Coronary artery (tissue), 2 donors: ENCODE results near the gene EIF2B2.

Experiments used
- DNase-seq: peaks from one replicate; pipeline ENCODE4 v3.0.0-alpha.2; 2017; ENCODE audit warnings: low spot score
- H3K27ac ChIP-seq, 2 donors: fragments of 200-600 bp; sonication (generic); one replicate each; pipeline ENCODE4 v1.5.1; 2016 to 2019
- H3K4me3 ChIP-seq: fragments of 200-600 bp; sonication (generic); 2 replicates; pipeline ENCODE4 v1.5.1; 2016; ENCODE audit warnings: mild to moderate bottlenecking, moderate library complexity
- CTCF ChIP-seq: fragments of 200-600 bp; sonication (generic); IDR thresholded peaks from one replicate; pipeline ENCODE4 v1.5.1; 2019; ENCODE audit warnings: antibody characterized with exemption

Gene EIF2B2

GRCh38 chr14:74978416-74978947 lies 24.2 kb upstream of the EIF2B2 start:
- no peak for DNase-seq
- H3K27ac ChIP-seq: peak overlapping the region; percentile 80 to 92
- H3K4me3 ChIP-seq: no peak overlapping the region
- no peak for TF ChIP-seq CTCF

GRCh38 chr14:74979029-74979428 lies 23.7 kb upstream of the EIF2B2 start:
- no peak for DNase-seq
- peak overlapping the region; percentile 80 to 92 for H3K27ac ChIP-seq
- TF ChIP-seq CTCF: no peak
- no peak overlapping the region for H3K4me3 ChIP-seq

GRCh38 chr14:74979442-74980397 lies 23.0 kb upstream of the EIF2B2 start:
- no peak for TF ChIP-seq CTCF
- H3K4me3 ChIP-seq: no peak overlapping the region
- peak; percentile 86 for DNase-seq
- H3K27ac ChIP-seq: peak overlapping the region; percentile 80 to 92

GRCh38 chr14:74980398-74980730 lies 22.4 kb upstream of the EIF2B2 start:
- DNase-seq: peak; percentile 68
- Histone ChIP-seq H3K4me3 (peak overlapping the region; percentile 52), H3K27ac (peak overlapping the region; percentile 80 to 92)
- no peak for TF ChIP-seq CTCF

- Histone ChIP-seq H3K4me3 (peak overlapping the region; percentile 52), H3K27ac (peak overlapping the region; percentile 80 to 92)
- no peak for TF ChIP-seq CTCF
- peak; percentile 95 for DNase-seq
These were observed 21.8 kb upstream of the EIF2B2 start for GRCh38 chr14:74980731-74981461.

- no peak overlapping the region for H3K4me3 ChIP-seq
- peak overlapping the region; percentile 80 to 92 for H3K27ac ChIP-seq
- TF ChIP-seq CTCF: no peak
- no peak for DNase-seq
These were observed 21.3 kb upstream of the EIF2B2 start for GRCh38 chr14:74981462-74981782.
